ENCODE measurements around the gene MSI2.

DNA sequence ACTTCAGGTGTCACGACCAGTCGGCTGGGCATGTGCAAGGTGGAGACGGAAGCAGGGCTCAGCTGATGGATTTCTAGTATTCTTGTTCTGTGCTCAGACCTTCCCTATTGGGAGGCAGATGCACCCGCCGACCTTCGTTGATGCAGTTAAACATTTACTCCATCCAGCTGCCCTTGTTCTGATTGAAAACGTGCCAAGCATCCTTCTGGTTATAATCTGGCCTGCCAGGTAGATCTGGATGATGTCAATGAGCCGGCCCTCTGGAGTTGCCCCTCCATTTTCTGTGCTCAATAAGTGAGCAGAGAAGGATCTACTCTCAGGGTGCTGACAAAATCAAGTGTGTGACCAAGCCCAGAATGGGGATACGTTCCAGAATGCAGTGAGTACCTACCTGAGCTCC lies 450.4 kb downstream of the MSI2 start:
- TF ChIP-seq, protein P1, sequence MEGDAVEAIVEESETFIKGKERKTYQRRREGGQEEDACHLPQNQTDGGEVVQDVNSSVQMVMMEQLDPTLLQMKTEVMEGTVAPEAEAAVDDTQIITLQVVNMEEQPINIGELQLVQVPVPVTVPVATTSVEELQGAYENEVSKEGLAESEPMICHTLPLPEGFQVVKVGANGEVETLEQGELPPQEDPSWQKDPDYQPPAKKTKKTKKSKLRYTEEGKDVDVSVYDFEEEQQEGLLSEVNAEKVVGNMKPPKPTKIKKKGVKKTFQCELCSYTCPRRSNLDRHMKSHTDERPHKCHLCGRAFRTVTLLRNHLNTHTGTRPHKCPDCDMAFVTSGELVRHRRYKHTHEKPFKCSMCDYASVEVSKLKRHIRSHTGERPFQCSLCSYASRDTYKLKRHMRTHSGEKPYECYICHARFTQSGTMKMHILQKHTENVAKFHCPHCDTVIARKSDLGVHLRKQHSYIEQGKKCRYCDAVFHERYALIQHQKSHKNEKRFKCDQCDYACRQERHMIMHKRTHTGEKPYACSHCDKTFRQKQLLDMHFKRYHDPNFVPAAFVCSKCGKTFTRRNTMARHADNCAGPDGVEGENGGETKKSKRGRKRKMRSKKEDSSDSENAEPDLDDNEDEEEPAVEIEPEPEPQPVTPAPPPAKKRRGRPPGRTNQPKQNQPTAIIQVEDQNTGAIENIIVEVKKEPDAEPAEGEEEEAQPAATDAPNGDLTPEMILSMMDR (IDR thresholded peaks at IDR 0.05; ENCODE audit: extremely low read depth in 1 of 2, insufficient read depth in 1 of 2, low read depth in 1 of 2, low read length in 2 of 2) = no peak
- TF ChIP-seq EZH2 (IDR thresholded peaks at IDR 0.05; ENCODE audit: borderline replicate concordance, low read depth, low read length, severe bottlenecking) (no peak), POLR2A (IDR thresholded peaks at IDR 0.05; ENCODE audit: low read depth, low read length) (no peak), MYC (IDR thresholded peaks at IDR 0.05; ENCODE audit: low read depth, low read length) (no peak), POLR2AphosphoS5 (IDR thresholded peaks at IDR 0.05; ENCODE audit: insufficient read depth, low read depth, low read length) (no peak)
- TF ChIP-seq, protein P2, sequence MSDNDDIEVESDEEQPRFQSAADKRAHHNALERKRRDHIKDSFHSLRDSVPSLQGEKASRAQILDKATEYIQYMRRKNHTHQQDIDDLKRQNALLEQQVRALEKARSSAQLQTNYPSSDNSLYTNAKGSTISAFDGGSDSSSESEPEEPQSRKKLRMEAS (IDR thresholded peaks at IDR 0.05; ENCODE audit: insufficient read depth, insufficient read length) = no peak

Data from endothelial cell of umbilical vein (primary cell).